ENCODE data around the gene NPLOC4.

NPLOC4 gene

GRCh38 chr17:81582341-81582740 is 54.6 kb downstream of the NPLOC4 start:
- DNase-seq = no peak

- no peak for DNase-seq
Measured at GRCh38 chr17:81581758-81582157, 55.2 kb downstream of the NPLOC4 start.

GRCh38 chr17:81580481-81580880 is 56.4 kb downstream of the NPLOC4 start:
- DNase-seq = no peak

GRCh38 chr17:81579821-81580321 is 57.0 kb downstream of the NPLOC4 start:
- no peak for DNase-seq

- no peak for DNase-seq
Measured at GRCh38 chr17:81579298-81579697, 57.6 kb downstream of the NPLOC4 start.

GRCh38 chr17:81578561-81579225 is 58.2 kb downstream of the NPLOC4 start:
- DNase-seq = no peak

GRCh38 chr17:81578038-81578441 is 58.9 kb downstream of the NPLOC4 start:
- DNase-seq = no peak

- DNase-seq = no peak
Measured at GRCh38 chr17:81577278-81578000, 59.5 kb downstream of the NPLOC4 start.

GRCh38 chr17:81576621-81577277 is 60.2 kb downstream of the NPLOC4 start:
- DNase-seq = no peak

GRCh38 chr17:81575836-81576235 is 61.1 kb downstream of the NPLOC4 start:
- DNase-seq = no peak

GRCh38 chr17:81574643-81574956 is 62.3 kb downstream of the NPLOC4 start:
- DNase-seq = no peak

- DNase-seq = no peak
Measured at GRCh38 chr17:81573794-81574642, 62.9 kb downstream of the NPLOC4 start.

- no peak for DNase-seq
Measured at GRCh38 chr17:81572563-81573168, 64.2 kb downstream of the NPLOC4 start.

- DNase-seq = no peak
Measured at GRCh38 chr17:81570964-81571363, 65.9 kb downstream of the NPLOC4 start.

GRCh38 chr17:81569986-81570514 is 66.9 kb downstream of the NPLOC4 start:
- no peak for DNase-seq

GRCh38 chr17:81568416-81568815 is 68.5 kb downstream of the NPLOC4 start:
- no peak for DNase-seq

GRCh38 chr17:81567191-81567590 is 69.7 kb downstream of the NPLOC4 start:
- no peak for DNase-seq

GRCh38 chr17:81566461-81567126 is 70.3 kb downstream of the NPLOC4 start:
- no peak for DNase-seq

- DNase-seq = no peak
Measured at GRCh38 chr17:81565231-81565630, 71.7 kb downstream of the NPLOC4 start.

GRCh38 chr17:81564778-81565177 is 72.1 kb downstream of the NPLOC4 start:
- DNase-seq = no peak

GRCh38 chr17:81563861-81564586 is 72.9 kb downstream of the NPLOC4 start:
- no peak for DNase-seq
